HG03521 (cell line): ENCODE results near the gene PDCD1.
"Not testable (repeated sequence)": the region's sequence is repeated elsewhere in the genome, so short reads cannot be mapped to it uniquely, and the experiment has no call there.

Source experiments
- ATAC-seq: cut with Tn5 transposase; IDR thresholded peaks from one replicate; pipeline ENCODE4 v1.9.1; 2021; ENCODE audit warnings: mild to moderate bottlenecking, moderate library complexity; ENCODE audit not compliant: unreplicated experiment

PDCD1 gene

GRCh38 chr2:241802421-241803318, 56.0 kb downstream of the PDCD1 start:
- no peak for ATAC-seq

- ATAC-seq: no peak
Measured at GRCh38 chr2:241801611-241802420, 56.9 kb downstream of the PDCD1 start.

GRCh38 chr2:241800198-241800903, 58.3 kb downstream of the PDCD1 start:
- not testable (repeated sequence) for ATAC-seq
